ENCODE data around the gene CLSTN2.

Gene CLSTN2

GRCh38 chr3:140349938-140350337 lies 415.0 kb downstream of the CLSTN2 start:
- DNase-seq = no peak

- DNase-seq = no peak
Measured at GRCh38 chr3:140351466-140351865, 416.5 kb downstream of the CLSTN2 start.

GRCh38 chr3:140355481-140355880 lies 420.5 kb downstream of the CLSTN2 start:
- no peak for DNase-seq

DNA sequence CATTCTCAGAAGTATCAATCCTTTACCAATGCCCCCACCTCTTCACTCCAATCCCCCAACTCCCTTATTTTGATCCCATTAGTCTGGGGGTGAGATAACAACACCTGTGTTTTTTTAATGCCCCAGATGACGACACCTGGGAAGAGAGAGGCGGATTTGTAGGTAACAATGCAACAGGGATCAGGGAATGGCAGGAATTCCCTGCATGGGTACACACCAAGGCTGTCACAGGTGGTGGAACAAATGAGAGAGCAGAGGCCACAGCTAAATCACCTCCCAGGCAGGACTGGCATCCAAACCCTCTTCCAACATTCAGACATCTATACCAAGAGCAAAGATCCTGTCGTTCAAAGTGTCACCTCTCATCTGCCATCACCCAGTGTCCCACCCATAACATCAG lies 423.7 kb downstream of the CLSTN2 start:
- no peak for DNase-seq

- DNase-seq = no peak
Measured at GRCh38 chr3:140359233-140359995, 424.4 kb downstream of the CLSTN2 start.

- DNase-seq = no peak
Measured at GRCh38 chr3:140360332-140360731, 425.3 kb downstream of the CLSTN2 start.

DNA sequence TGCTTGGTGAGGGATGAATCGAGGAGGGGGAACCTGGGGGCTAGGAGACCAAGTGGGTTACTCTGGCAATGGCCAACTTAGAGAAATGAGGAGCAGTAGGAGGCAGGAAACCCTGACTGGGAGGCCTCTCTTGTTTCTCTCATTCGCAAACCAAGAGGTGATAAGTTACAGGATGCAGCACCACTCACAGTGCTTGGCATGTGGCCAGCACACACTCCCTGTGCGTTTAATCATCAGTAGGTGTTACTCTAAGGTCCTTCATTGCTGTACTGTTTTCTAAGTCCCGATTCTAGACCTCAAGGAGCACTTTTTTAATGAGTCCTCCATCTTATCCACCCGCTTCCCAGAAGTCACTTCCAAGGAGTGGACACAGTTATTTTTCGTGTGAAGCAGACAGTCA lies 428.8 kb downstream of the CLSTN2 start:
- DNase-seq = no peak

DNA sequence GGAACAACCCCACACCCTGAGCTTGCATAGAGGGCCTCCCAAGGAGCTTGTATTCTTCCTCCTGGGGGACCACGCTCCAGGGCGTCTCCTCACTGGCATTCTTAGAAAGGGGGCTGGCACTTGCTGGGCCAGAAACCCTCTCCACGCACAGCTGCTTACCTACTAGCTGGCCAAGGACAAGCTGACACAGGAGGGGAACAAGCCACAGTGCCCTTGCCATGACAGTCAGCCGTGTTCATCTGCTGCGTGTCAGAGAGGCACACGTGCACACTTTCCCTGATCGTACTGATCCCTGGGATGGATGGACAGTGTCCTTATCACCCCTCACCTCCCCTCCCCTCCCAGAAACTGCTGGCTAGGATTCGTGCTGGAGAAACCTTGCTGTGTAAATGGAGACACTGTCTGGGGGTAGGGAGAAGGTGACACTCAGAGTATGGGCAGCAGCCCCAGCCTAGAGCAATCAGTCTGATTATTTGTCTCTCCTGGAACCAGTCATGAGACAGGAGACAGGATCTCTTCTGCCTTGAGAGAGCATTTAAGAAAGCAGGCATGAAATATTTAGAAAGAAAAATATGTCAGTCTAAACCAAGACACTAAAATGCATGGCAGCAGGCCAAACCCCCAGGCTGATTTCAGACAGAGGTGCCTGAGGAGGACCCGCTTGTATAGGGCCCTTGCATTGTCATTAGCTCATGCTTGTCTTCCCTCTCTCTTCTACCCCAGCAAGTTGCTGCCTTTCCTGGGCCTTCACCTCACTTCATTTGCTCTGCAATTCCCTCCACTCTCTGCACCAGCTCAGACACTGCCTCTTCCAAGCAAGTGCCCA lies 431.1 kb downstream of the CLSTN2 start:
- peak; percentile 55 for DNase-seq

- DNase-seq = no peak
Measured at GRCh38 chr3:140368223-140368811, 433.3 kb downstream of the CLSTN2 start.

DNA sequence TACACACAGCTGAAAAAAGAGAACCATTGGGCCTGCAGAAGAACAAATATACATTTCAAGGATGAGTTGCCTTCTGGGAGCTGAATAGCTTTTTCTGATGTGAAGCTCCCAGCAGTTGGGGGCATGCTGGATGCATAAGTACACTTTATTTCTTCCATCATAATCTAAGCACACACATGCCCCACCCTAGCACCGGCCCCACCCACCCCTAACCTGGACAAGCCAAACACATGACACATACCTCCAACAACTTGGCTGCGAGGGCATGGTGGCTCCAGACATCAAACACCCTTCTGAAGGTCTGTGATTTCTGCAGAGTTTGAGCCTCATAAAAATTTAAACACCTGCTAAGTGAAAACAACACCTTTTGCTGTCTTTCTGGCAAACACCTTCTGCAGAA lies 435.7 kb downstream of the CLSTN2 start:
- DNase-seq = no peak

- DNase-seq = no peak
Measured at GRCh38 chr3:140373234-140373633, 438.2 kb downstream of the CLSTN2 start.

DNA sequence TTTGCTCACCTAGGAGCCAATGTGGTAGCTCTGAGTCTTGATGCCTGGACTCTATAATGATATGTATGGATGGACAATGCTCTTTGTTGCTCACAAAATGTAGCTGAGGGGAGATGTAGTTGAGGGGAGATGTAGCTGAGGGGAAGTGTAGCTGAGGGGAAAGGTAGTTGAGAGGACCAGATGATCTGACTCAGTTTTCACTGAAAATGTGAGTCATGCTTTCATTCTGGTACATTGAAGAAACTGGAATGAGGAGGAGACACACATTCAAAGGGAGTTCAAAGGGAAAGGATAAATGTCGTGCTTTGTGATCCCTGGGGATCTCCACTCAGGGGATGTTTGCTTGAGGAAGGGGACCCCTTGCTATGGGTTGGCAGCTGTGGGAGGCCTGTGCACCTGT lies 440.0 kb downstream of the CLSTN2 start:
- no peak for DNase-seq

DNA sequence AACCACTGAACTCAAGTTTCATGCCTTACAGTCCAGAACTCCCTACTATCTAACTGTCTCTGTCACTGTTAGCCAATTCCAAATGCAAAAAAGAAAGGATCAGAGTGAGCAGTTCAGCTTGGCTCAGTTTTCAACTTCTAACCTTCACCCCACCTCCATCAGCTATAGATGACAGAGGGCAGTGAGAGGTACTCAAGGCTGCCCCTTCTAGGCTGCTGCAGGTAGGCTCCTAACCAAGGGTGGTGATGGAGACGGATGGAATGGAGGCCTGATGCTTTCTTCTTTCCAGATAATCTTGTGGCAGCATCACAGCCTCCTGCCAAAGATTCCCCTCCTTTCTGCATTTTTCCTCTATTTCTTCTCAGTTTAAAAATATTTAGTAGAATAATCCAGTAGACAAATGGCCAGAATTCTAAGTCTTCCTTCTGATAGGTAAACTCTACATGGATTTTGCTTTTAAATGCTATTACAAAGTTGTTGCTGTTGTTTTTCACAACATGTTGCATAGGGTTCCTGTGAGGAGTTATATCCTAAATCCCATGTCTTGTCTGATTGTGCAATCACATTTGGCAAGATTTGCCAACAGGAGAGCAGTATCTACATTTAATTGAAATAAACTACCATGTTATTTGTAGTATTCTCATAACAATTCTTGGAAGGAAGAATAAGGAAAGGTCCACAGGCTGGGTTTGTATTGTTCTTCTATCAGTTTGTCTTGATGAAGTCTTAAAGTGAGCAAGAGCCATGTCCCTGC lies 441.3 kb downstream of the CLSTN2 start:
- DNase-seq = no peak

- DNase-seq = no peak
Measured at GRCh38 chr3:140377644-140378043, 442.7 kb downstream of the CLSTN2 start.

DNA sequence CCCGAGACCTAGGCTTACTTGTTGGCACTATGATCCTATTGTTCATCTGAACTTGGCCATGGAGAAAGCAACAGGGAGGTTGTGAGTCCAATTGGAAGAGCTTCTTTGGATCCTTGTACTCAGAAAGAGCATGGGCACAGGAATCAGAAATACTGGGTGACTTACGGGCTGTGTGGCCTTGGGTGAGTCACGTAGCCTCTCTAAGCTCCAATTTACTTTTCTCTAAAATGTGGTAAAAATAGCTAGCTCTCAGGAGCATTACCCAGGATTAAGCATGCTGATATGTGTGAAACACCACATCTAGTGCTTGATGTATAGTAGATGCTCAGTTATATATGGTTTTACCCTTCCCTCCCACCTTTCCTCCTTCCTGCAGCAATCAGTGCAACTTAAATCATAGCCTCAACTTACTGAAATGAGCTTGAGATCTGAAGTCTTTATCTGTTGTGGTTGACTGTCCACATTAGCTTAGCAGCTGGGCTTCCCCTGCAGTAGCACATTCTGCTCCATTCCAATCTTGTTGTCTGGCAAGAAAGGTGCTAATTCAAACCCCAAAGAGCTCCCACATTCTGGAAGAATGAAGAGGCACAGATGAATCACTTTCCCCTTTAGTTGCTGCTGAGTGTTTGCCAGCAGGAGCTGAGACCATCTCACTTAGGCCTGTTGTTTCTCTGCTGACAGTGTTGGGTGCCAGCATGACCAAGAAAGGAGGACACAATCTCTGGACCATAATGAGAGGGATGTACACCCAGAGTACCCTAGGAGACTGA lies 443.8 kb downstream of the CLSTN2 start:
- no peak for DNase-seq

- DNase-seq = no peak
Measured at GRCh38 chr3:140384028-140384771, 449.2 kb downstream of the CLSTN2 start.

DNA sequence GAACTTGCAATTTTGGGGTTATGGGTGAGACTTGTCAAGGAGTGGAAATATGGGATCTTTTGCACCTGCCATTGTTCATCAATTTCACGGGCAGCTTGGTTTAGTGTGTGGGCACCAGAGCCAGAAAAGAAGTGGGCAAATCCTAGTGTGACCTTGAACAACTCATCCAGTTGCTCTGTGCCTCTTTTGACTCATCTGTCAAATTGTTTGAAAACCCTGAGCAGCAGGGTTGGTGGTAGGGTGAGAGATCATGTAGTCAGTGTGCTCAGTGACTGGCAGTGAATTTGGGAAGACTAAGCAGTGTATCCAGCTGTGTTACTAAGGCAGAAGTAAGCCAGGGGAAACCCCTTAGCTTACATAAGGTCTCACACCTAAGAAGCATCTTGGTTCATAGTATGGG lies 449.9 kb downstream of the CLSTN2 start:
- no peak for DNase-seq

DNA sequence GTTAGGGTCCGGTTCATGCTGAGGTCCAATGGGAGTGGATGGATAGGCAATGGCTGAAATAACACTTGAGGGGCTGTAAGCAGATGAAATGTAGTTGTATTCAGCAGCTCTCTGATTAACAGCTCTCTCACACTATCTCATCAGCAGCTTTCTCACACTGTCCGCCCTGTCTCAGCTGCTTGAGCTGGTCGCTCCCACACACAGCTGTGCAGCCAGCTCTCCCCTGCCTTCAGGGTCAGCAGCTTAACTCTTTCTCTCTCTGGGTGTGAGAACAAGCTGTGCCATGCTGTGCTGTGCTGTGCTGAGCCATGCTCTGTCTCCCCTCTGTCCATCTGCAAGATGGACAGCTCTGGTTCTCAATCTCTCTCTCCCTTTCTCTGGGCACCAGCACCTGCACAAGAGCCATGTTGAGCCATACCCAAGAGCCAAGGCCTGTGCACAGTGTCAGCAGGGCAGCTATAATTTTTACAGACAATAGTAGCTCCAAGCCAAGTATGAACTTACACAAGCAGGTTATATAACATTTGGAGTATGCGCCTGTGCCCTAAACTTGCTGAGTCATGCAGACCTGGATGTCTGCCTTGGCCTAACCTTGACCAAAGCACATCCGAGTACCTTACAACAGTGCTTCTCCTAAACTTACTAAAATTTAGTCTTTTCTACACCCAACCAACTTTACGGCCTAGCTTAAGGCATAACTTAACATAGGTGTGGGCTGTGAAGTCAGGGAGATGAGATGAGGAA lies 451.5 kb downstream of the CLSTN2 start:
- no peak for DNase-seq

DNA sequence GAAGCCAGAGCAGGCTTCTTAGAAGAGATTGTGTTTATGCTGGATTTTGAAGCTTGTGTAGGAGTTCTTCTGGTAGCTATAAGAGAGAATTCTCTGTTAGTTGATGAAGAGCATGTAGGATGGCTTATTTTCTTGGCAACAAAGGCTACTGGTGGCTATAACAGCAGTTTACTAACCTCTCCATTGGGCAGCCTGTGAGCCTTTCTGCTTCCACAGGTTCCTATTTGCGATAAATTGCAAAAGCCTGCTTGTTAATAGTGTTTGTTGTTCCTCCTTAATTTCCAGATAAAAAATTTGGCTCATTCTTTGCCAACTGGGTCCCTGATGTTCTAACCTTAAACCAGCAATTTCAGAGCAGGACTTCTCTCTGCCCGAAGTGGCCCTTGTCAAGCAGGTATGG lies 452.3 kb downstream of the CLSTN2 start:
- no peak for DNase-seq

GRCh38 chr3:140388202-140388922 lies 453.4 kb downstream of the CLSTN2 start:
- DNase-seq = peak; percentile 83

Data from DMS79 (cell line).